GF-D8 (cell line): Measurements from ENCODE around the gene HLA-DMA.

Experiments used
- DNase-seq: peaks from one replicate; lab custom pipeline; 2025; lab: John Stamatoyannopoulos, UW

Gene HLA-DMA

GRCh38 chr6:32932132-32932868, 20.6 kb downstream of the HLA-DMA start:
- no peak for DNase-seq

- no peak for DNase-seq
These were observed 21.7 kb downstream of the HLA-DMA start for GRCh38 chr6:32931211-32931610.

- no peak for DNase-seq
These were observed 30.8 kb downstream of the HLA-DMA start for GRCh38 chr6:32922083-32922482.

- no peak for DNase-seq
These were observed 32.2 kb downstream of the HLA-DMA start for GRCh38 chr6:32920715-32921114.

GRCh38 chr6:32912951-32913350, 39.9 kb downstream of the HLA-DMA start:
- DNase-seq, result no peak

GRCh38 chr6:32908897-32909296, 44.0 kb downstream of the HLA-DMA start:
- no peak for DNase-seq

GRCh38 chr6:32906539-32906938, 46.4 kb downstream of the HLA-DMA start:
- DNase-seq, result no peak

GRCh38 chr6:32905078-32905477, 47.8 kb downstream of the HLA-DMA start:
- no peak for DNase-seq

GRCh38 chr6:32903952-32904351, 48.9 kb downstream of the HLA-DMA start:
- no peak for DNase-seq
